ENCODE measurements around the gene DNAH6. TPM values are rescaled to one million over a fixed set of nuclear protein-coding genes. Genes with fewer than 3 reads are reported as not detected.

DNAH6 gene
- polyA plus RNA-seq, 1 donor from 2014 or later, result 0.06 TPM

DNA sequence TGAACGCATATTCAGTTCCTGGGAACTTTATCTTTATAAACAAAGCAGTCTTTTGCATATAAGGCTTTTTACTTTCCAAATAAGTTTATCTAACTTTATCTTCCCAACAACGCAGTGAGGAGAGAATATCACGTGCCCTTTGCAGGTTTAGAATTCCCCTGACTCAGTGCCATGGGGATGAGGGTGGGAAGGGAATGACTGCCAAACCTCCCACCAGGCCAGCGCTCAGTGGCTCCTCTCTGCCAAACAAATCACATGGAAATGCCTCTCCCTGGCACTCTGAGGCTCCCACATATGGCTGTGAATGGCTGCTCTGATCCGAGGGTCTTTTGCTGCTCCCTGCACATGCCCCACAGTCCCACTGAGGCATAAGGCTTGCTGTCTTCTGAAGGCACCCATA lies 158.3 kb downstream of the DNAH6 start:
- Mint-ChIP-seq H3K9me3 (no peaks in the 10 kb centered on the region), H3K27ac (no peak overlapping the region), H3K27me3 (peaks cover 5% of the 10 kb centered on the region), H3K4me1 (no peaks in the 10 kb centered on the region), H3K4me3 (no peak overlapping the region), H3K36me3 (peaks cover 3% of the 10 kb centered on the region)

DNA sequence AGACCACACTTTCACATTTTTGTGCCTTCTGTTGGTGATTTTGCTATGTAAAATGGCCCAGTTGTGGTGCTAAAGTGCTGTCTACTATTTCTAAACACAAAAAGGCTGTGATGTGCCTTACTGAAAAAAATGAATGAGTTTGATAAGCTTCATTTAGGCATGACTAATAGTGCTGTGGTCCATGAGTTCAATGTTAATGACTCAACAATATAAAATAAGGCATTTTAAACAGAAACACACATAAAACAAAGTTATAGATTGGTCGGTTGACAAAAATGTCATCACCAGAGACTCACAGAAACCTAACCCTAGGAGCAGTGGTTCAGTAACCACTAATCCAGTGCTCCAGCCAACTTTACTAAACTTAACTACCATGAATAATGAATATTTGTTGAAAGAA lies 160.0 kb downstream of the DNAH6 start:
- H3K27me3 Mint-ChIP-seq, result peaks cover 3% of the 10 kb centered on the region
- no peaks in the 10 kb centered on the region for H3K9me3 Mint-ChIP-seq
- no peak overlapping the region for H3K27ac Mint-ChIP-seq
- peaks cover 3% of the 10 kb centered on the region for H3K36me3 Mint-ChIP-seq
- no peak overlapping the region for H3K4me3 Mint-ChIP-seq
- no peaks in the 10 kb centered on the region for H3K4me1 Mint-ChIP-seq

DNA sequence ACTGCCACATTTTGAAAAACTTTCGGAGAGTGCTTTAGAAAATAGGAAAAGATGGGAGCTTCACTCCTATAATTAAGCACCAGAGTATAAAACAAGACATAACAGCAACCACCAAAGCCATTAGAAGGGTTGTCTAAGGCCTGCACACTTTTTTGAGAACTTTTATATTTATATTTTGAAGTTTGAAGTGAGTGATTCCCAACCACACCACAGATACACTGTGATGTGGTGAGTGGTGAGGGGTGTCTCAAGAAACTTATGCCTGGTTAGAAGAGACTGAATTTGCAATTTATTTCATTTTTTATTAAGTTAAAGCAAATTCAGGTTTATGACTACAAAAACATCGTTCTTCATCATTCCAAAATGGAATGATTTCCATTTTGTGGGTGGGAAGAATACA lies 161.9 kb downstream of the DNAH6 start:
- Mint-ChIP-seq H3K36me3 (peaks cover 3% of the 10 kb centered on the region), H3K9me3 (no peaks in the 10 kb centered on the region), H3K27me3 (peaks cover 1% of the 10 kb centered on the region), H3K27ac (no peak overlapping the region), H3K4me3 (no peak overlapping the region), H3K4me1 (no peaks in the 10 kb centered on the region)

DNA sequence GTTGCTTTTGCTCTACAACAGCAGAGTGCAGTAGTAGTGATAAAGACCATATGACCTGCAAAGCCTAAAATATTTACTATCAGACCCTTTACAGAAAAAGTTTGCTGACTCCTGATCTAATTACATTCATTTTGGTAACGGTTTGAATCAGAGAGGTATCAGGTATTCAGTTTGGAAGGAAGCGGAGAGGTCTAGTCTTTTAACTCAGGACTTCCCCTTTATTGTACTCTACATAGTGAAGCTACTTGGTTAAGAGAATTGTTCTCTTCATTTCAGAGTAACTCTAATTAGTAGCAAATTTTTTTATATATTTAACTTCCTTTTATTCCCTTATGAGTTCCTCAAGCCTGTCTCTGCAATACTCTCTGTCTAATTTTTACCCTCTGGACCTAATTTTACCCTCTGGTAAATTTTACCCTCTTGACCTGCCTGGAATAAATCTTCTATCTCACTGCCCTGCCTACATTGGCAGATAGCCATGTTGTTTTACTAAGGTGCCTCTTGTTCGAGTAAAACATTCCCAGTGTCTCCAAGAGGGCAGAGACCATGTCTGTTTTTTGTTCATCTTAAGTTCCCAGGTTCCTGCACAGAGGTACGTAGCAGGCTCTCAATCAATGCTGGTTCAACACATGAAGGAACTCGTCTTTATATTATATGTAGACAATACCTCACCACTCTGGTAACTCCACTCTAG lies 170.6 kb downstream of the DNAH6 start:
- no peaks in the 10 kb centered on the region for H3K36me3 Mint-ChIP-seq
- no peaks in the 10 kb centered on the region for H3K27me3 Mint-ChIP-seq
- no peak overlapping the region for H3K4me3 Mint-ChIP-seq
- no peak overlapping the region for H3K27ac Mint-ChIP-seq
- peaks cover 0 to 2% (median 0%) of the 10 kb centered on the region in 3 donors for H3K4me1 Mint-ChIP-seq
- no peaks in the 10 kb centered on the region for H3K9me3 Mint-ChIP-seq

DNA sequence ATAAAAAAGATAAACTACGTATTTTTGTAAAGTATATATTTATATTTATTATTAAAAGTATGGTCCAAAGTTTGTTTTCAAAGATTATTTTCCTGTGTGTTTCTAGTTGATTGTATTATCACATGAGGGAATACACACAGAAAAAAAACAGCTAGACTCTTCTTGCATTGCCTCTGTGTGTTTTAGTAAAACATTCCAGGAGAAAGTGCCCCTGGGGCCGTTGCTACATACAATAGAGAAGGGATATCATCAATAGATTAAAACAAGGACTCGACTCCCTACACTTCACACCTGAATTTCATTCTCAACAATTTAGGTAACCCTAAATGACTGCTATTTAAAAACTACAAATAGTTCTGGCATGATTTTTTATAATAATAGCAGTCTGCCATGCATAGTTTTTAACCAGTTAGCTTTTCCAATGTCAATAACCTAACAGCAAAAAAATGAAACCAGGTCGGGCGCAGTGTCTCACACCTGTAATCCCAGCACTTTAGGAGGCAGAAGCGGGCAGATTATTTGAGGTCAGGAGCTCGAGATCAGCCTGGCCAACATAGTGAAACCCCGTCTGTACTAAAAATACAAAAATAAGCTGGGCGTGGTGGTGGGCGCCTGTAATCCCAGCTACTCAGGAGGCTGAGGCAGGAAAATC lies 171.3 kb downstream of the DNAH6 start:
- Mint-ChIP-seq H3K27ac (no peak overlapping the region), H3K4me3 (no peak overlapping the region), H3K36me3 (no peaks in the 10 kb centered on the region), H3K9me3 (no peaks in the 10 kb centered on the region), H3K4me1 (peaks cover 0 to 2% (median 0%) of the 10 kb centered on the region in 3 donors), H3K27me3 (no peaks in the 10 kb centered on the region)

DNA sequence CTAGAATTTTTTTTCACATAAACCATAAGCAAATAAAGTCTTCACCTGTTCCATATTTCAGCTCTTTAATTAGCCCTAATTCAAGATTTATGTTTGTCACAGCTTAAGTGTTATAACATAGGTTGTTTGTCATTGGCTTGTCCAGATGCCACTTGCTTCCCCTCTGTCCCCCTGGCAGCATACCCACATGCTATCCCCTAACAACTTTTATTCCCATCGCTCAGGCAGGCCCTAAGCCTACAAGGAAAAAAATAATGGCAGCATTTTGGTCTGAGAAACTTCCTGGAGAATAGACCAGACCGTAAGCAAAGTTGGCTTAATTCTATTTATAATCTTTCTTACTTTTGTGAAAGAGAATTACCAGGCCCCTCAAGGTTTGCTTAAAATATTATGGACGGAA lies 173.9 kb downstream of the DNAH6 start:
- H3K4me1 Mint-ChIP-seq, result peaks cover 0 to 7% (median 2%) of the 10 kb centered on the region in 3 donors
- peaks cover 7% of the 10 kb centered on the region for H3K27me3 Mint-ChIP-seq
- H3K4me3 Mint-ChIP-seq, result no peak overlapping the region
- no peaks in the 10 kb centered on the region for H3K36me3 Mint-ChIP-seq
- H3K27ac Mint-ChIP-seq, result no peak overlapping the region
- no peaks in the 10 kb centered on the region for H3K9me3 Mint-ChIP-seq

DNA sequence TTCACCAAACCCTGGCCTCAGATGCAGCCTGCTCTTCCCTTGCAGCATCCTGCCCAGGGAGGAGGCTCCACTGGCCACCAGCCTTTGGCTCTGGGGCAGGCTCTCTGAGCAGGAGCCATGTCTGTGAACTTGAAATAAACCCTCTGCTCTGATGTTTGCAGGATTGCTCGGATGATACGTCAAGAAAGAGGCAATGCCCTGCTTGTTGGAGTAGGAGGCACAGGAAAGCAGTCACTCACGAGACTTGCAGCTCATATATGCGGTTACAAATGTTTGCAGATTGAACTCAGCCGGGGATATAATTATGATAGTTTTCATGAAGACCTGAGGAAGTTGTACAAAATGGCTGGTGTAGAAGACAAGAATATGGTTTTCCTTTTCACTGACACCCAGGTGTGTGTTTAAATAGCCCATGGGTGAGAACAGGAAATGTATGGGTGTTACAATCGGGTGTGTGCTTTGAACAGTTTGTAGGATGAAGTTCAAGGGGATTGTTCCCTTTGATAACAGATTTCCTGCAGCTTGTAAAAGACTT lies 177.9 kb downstream of the DNAH6 start:
- H3K27ac Mint-ChIP-seq, result no peak overlapping the region
- no peaks in the 10 kb centered on the region for H3K9me3 Mint-ChIP-seq
- no peaks in the 10 kb centered on the region for H3K36me3 Mint-ChIP-seq
- peaks cover 0 to 5% (median 2%) of the 10 kb centered on the region in 3 donors for H3K4me1 Mint-ChIP-seq
- H3K4me3 Mint-ChIP-seq, result peak overlapping the region in 1 of 4 donors; percentile 89
- H3K27me3 Mint-ChIP-seq, result peaks cover 16% of the 10 kb centered on the region

DNA sequence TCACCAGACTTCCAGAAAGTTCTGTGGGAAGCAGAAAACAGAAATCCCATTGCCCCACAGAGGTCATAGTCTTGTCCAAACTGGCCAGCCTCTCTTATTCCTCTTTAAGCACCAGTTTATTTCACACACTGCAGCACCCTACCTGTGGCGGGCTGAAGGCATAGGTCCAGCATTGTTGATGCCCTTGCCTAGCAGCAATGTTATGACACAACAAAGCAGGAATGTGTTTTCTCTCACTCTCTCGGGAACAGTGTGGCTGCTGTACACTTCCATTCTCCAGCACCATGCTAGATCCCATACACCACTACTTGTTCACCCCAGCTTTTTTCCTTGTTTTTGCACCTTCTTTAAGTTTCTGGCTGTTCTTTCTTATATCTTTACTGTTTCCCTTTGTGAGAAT lies 181.6 kb downstream of the DNAH6 start:
- H3K27me3 Mint-ChIP-seq, result peaks cover 18% of the 10 kb centered on the region
- peaks cover 0 to 5% (median 2%) of the 10 kb centered on the region in 3 donors for H3K4me1 Mint-ChIP-seq
- no peaks in the 10 kb centered on the region for H3K36me3 Mint-ChIP-seq
- no peak overlapping the region for H3K4me3 Mint-ChIP-seq
- peaks cover 0 to 8% (median 0%) of the 10 kb centered on the region in 3 donors for H3K9me3 Mint-ChIP-seq
- H3K27ac Mint-ChIP-seq, result no peak overlapping the region

DNA sequence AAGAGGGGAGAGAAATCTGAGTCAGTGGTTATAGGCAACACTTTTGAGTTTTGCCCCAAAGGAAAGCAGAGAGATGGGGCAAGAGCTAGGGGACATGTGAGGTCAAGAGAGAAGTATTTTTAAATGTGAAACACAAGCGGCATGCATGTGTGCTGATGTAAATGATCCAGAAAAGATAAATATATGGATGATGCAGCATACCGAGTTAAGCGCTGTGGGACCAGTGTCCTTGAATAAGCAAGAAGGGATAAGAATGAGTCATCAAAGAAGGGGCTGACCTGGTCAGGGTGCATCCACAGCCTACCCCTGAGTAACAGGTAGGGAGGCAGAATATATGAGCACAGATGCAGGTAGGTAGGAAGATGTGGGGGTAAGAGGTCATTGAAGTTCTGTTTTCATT lies 183.7 kb downstream of the DNAH6 start:
- Mint-ChIP-seq H3K4me1 (no peaks in the 10 kb centered on the region), H3K27ac (no peak overlapping the region), H3K36me3 (no peaks in the 10 kb centered on the region), H3K9me3 (peaks cover 0 to 8% (median 0%) of the 10 kb centered on the region in 3 donors), H3K4me3 (no peak overlapping the region), H3K27me3 (peaks cover 11% of the 10 kb centered on the region)

DNA sequence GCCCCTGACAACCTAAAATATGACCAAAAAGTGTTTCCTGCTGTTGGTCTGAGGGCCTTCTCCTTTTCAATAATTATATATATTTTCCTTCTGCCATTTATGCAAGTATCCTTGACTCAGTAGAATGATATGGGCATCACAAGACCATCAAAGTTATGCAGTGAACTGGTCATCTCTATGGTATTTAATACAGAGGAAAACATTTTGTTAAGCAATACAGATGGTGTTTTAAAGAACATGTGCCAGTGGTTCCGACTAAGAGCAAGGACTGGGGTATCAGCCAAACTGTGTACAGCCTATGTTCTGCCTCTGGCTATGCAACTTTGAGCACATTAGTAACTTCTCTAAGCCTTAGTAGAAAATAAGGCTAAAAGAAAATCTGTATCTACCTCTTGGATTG lies 185.6 kb downstream of the DNAH6 start:
- H3K27ac Mint-ChIP-seq, result no peak overlapping the region

DNA sequence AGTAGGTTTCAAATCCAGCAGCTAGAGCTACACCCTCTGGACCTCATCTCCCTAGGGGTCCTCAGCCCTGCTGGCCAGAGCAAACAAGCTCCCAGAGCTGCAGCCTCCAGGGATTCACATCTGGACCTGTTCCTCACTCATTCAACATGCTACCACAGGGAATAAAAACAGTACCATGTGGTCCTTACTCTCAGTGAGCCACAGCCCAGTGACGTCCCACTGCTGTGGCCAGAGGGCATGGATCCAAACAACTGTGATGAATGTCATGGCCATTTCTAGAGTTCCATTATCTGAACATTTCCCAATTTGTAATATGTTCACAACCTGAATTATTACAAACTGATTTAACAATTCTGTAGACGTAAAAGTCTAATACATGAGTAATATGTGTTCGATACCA lies 186.6 kb downstream of the DNAH6 start:
- Mint-ChIP-seq H3K4me1 (no peaks in the 10 kb centered on the region), H3K36me3 (no peaks in the 10 kb centered on the region), H3K9me3 (peaks cover 0 to 8% (median 0%) of the 10 kb centered on the region in 3 donors), H3K27ac (no peak overlapping the region), H3K4me3 (no peak overlapping the region), H3K27me3 (peaks cover 10% of the 10 kb centered on the region)

More for the DNA sequence above, 185.6 kb downstream of the DNAH6 start:
- Mint-ChIP-seq H3K27me3 (peaks cover 11% of the 10 kb centered on the region), H3K4me3 (no peak overlapping the region), H3K4me1 (no peaks in the 10 kb centered on the region), H3K9me3 (peaks cover 0 to 8% (median 0%) of the 10 kb centered on the region in 3 donors), H3K36me3 (no peaks in the 10 kb centered on the region)

DNA sequence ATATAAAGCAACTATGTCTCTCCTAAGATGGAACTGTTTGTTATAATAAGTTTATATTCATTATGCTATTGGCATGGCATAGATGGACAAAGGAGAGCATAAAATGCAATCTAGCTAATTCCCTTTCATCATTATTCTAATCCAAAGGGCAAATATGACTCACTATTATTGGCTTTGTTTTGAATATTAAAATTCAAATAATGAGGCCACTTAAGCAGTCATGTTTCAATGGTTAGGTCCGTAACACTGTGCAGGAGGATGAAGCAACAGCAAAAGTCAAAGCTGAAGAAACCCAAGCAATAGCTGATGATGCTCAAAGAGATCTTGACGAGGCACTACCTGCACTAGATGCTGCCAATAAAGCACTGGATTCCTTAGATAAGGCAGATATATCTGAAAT lies 187.5 kb downstream of the DNAH6 start:
- no peaks in the 10 kb centered on the region for H3K36me3 Mint-ChIP-seq
- no peak overlapping the region for H3K4me3 Mint-ChIP-seq
- H3K27ac Mint-ChIP-seq, result peak overlapping the region in 1 of 3 donors; percentile 54
- H3K27me3 Mint-ChIP-seq, result peaks cover 5% of the 10 kb centered on the region
- H3K4me1 Mint-ChIP-seq, result no peaks in the 10 kb centered on the region
- peaks cover 0 to 8% (median 0%) of the 10 kb centered on the region in 3 donors for H3K9me3 Mint-ChIP-seq

DNA sequence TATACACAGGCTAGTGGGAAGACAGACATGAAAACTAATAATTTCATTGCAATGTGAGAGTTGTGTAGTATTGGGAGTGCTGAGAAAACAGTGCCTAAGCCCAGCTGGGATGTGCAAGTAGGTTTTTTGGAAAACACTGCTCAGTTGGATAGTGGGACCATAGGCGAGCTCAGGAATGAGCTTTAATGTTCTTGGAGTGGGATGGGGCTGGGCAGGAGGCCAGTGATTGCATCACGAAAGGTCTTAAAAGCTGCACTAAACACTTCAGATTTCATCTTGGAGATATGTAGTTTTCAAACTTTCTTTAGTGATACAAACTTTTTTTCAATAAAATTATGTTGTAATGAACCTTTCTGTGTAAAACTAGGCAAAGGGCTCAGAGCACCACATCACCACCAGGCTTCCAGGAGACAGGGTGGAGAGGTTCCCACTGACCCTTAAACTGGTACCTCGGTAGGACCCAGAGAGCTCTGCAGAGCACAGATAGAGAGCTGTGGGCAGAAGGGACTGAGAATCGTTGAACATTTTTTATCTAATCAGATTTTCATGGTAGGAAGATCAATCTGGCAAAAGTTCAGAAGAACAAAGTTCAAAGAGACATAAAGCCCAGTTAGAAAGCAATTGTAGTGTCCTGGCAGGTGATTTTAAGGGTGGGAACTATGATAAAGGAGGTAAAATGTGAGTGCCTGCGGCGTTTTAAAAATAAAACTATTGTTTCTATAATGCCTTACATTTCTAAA lies 188.4 kb downstream of the DNAH6 start:
- Mint-ChIP-seq H3K27ac (no peak overlapping the region), H3K27me3 (peaks cover 2% of the 10 kb centered on the region), H3K4me1 (no peaks in the 10 kb centered on the region), H3K9me3 (peaks cover 0 to 8% (median 0%) of the 10 kb centered on the region in 3 donors), H3K4me3 (no peak overlapping the region), H3K36me3 (no peaks in the 10 kb centered on the region)

DNA sequence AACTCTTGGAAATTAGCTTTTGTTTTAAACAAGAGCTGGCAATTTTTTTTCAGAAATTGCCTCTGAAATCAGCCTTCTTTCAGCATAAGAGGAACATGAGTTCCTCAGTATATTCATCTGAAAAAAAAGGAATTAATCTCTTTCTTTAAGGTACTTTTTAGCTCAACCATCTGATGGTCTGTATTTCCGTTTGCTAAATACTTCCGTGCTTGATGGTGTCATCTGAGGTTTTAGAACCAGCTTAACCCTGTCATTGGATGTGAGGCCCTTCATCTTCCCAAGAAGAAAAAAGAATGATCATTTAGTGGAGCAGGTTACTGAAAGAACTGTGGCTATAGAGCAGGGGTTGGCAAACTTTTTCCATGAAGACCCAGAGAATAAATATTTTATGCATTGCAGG lies 189.6 kb downstream of the DNAH6 start:
- Mint-ChIP-seq H3K27me3 (no peaks in the 10 kb centered on the region), H3K4me3 (no peak overlapping the region), H3K4me1 (no peaks in the 10 kb centered on the region), H3K9me3 (peaks cover 0 to 3% (median 0%) of the 10 kb centered on the region in 3 donors), H3K27ac (no peak overlapping the region), H3K36me3 (no peaks in the 10 kb centered on the region)

DNA sequence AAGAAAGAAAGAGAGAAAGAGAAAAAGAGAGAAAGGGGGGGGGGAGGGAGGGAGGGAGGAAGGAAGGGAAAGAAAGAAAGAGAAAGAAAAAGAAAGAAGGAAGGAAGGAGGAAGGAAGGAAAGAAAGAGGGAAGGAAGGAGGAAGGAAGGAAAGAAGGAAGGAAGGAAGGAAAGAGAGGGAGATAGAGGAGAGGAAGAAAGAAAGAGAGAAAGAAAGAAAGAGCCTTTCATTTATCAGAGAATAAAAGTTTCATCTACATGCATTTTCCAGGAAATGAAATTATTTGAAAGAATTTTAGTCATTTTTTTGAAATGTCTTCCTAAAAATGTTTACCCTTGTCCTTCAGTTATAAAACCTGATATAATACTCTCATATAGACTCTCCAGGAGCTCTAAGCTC lies 192.1 kb downstream of the DNAH6 start:
- Mint-ChIP-seq H3K27ac (no peak overlapping the region), H3K27me3 (no peaks in the 10 kb centered on the region), H3K9me3 (no peaks in the 10 kb centered on the region), H3K36me3 (no peaks in the 10 kb centered on the region), H3K4me3 (no peak overlapping the region), H3K4me1 (no peaks in the 10 kb centered on the region)
